Mesenchymal stem cell (in vitro differentiated cells and primary cell): Measurements from ENCODE around the gene FLRT2.

Experiments
- DNase-seq: peaks from one replicate; pipeline ENCODE4 v3.0.0-alpha.2; 2013
- H2AFZ ChIP-seq: one replicate; pipeline ENCODE4 v1.6.1; 2013; ENCODE audit warnings: low read depth, mild to moderate bottlenecking, control low read depth, inconsistent platforms, low read length, moderate library complexity
- H2AK5ac ChIP-seq: 2 replicates; pipeline ENCODE4 v1.6.1; 2013; ENCODE audit warnings: low read length, moderate library complexity, mild to moderate bottlenecking, inconsistent platforms; ENCODE audit not compliant: severe bottlenecking
- H2BK120ac ChIP-seq: one replicate; pipeline ENCODE4 v1.6.1; 2013; ENCODE audit warnings: low read depth, mild to moderate bottlenecking, inconsistent platforms, low read length, moderate library complexity
- H2BK12ac ChIP-seq, 2 experiments: one replicate each; pipeline ENCODE4 v1.6.1; 2013; ENCODE audit warnings: inconsistent platforms in 2 of 2, low read length in 2 of 2, mild to moderate bottlenecking in 2 of 2, moderate library complexity in 2 of 2, control low read depth in 1 of 2
- H2BK15ac ChIP-seq: one replicate; pipeline ENCODE4 v1.6.1; 2013; ENCODE audit warnings: mild to moderate bottlenecking, low read depth, inconsistent platforms; ENCODE audit not compliant: poor library complexity, severe bottlenecking
- H2BK5ac ChIP-seq: 2 replicates; pipeline ENCODE4 v1.6.1; 2013; ENCODE audit warnings: low read depth, mild to moderate bottlenecking, low read length, control low read depth, inconsistent platforms; ENCODE audit not compliant: poor library complexity, severe bottlenecking
- H3K14ac ChIP-seq, 2 experiments: one replicate each; pipeline ENCODE4 v1.6.1; 2013; ENCODE audit warnings: inconsistent platforms in 2 of 2, low read length in 2 of 2, control low read depth in 1 of 2, mild to moderate bottlenecking in 1 of 2, moderate library complexity in 1 of 2
- H3K18ac ChIP-seq, 2 experiments: one replicate each; pipeline ENCODE4 v1.6.1; 2013; ENCODE audit warnings: inconsistent platforms in 2 of 2, low read length in 2 of 2, control low read depth in 1 of 2, low read depth in 1 of 2, mild to moderate bottlenecking in 1 of 2
- H3K23ac ChIP-seq, 2 experiments: one replicate each; pipeline ENCODE4 v1.6.1; 2013; ENCODE audit warnings: inconsistent platforms in 2 of 2, low read length in 2 of 2, mild to moderate bottlenecking in 2 of 2, moderate library complexity in 2 of 2, control low read depth in 1 of 2
- H3K27ac ChIP-seq: 2 replicates; pipeline ENCODE4 v1.5.1; 2013; ENCODE audit warnings: mild to moderate bottlenecking, moderate library complexity, low read length, control low read depth, inconsistent platforms; ENCODE audit not compliant: poor library complexity, severe bottlenecking
- H3K27me3 ChIP-seq, 2 experiments: 2 replicates each; pipeline versions ENCODE4 v1.6.1 to v1.7.0; 2013; ENCODE audit warnings: low read length in 2 of 2, mild to moderate bottlenecking in 2 of 2, moderate library complexity in 2 of 2, control low read depth in 1 of 2, inconsistent platforms in 1 of 2; ENCODE audit not compliant: control insufficient read depth in 1 of 2, insufficient read depth in 1 of 2
- H3K36me3 ChIP-seq, 2 experiments: 2 replicates each; pipeline versions ENCODE4 v1.6.1 to v1.7.0; 2013; ENCODE audit warnings: low read length in 2 of 2, control low read depth in 1 of 2, inconsistent platforms in 1 of 2, low read depth in 1 of 2, mild to moderate bottlenecking in 1 of 2; ENCODE audit not compliant: insufficient read depth in 2 of 2, control insufficient read depth in 1 of 2
- H3K4ac ChIP-seq, 2 experiments: one replicate each; pipeline ENCODE4 v1.6.1; 2013; ENCODE audit warnings: inconsistent platforms in 2 of 2, low read length in 2 of 2, mild to moderate bottlenecking in 2 of 2, moderate library complexity in 2 of 2, control low read depth in 1 of 2, low read depth in 1 of 2
- H3K4me1 ChIP-seq: 2 replicates; pipeline ENCODE4 v1.6.1; 2013; ENCODE audit warnings: low read depth, low read length, control low read depth; ENCODE audit not compliant: control insufficient read depth, insufficient read depth
- H3K4me2 ChIP-seq: 2 replicates; pipeline ENCODE4 v1.6.1; 2013; ENCODE audit warnings: low read length, mild to moderate bottlenecking, inconsistent platforms; ENCODE audit not compliant: poor library complexity, severe bottlenecking
- H3K4me3 ChIP-seq, 2 experiments: 2 replicates each; pipeline versions ENCODE4 v1.5.1 to v1.7.0; 2013; ENCODE audit warnings: low read length in 2 of 2, mild to moderate bottlenecking in 2 of 2, control low read depth in 1 of 2, low read depth in 1 of 2; ENCODE audit not compliant: insufficient read depth in 1 of 2
- H3K79me1 ChIP-seq: replicated peaks from 2 replicates; pipeline ENCODE4 v1.6.1; 2013; ENCODE audit warnings: mild to moderate bottlenecking, control low read depth, low read length, inconsistent platforms; ENCODE audit not compliant: poor library complexity, severe bottlenecking
- H3K9ac ChIP-seq: 2 replicates; pipeline ENCODE4 v1.7.0; 2013; ENCODE audit warnings: mild to moderate bottlenecking, low read length, moderate library complexity
- H3K9me3 ChIP-seq: 2 replicates; pipeline ENCODE4 v1.7.0; 2013; ENCODE audit warnings: mild to moderate bottlenecking, low read length; ENCODE audit not compliant: control insufficient read depth
- H4K8ac ChIP-seq: one replicate; pipeline ENCODE4 v1.6.1; 2013; ENCODE audit warnings: inconsistent platforms, mild to moderate bottlenecking, low read length, moderate library complexity
- H4K91ac ChIP-seq: one replicate; pipeline ENCODE4 v1.6.1; 2013; ENCODE audit warnings: mild to moderate bottlenecking, low read length, inconsistent platforms
- WGBS: methylation state at CpG from one replicate; pipeline ENCODE4 v1.1.7; 2013; ENCODE audit warnings: mixed read lengths; 5-methylcytosine and 5-hydroxymethylcytosine counted together

The FLRT2 gene

GRCh38 chr14:85546390-85546789, 16.4 kb downstream of the FLRT2 start:
- DNase-seq, result no peak
- no peak overlapping the region for H2AFZ ChIP-seq
- no peak overlapping the region for H3K18ac ChIP-seq
- H3K9me3 ChIP-seq, result no peaks in the 10 kb centered on the region
- no peak overlapping the region for H3K4me2 ChIP-seq
- no peak overlapping the region for H3K4ac ChIP-seq
- H2BK12ac ChIP-seq, result no peak overlapping the region
- WGBS, result 93% methylated on average over 2 of the region's 3 CpGs
- H4K8ac ChIP-seq, result no peak overlapping the region
- no peaks in the 10 kb centered on the region for H3K4me1 ChIP-seq
- peaks cover 20% of the 10 kb centered on the region for H3K79me1 ChIP-seq
- H3K23ac ChIP-seq, result no peak overlapping the region
- H4K91ac ChIP-seq, result no peak overlapping the region
- H3K4me3 ChIP-seq, result no peak overlapping the region
- no peak overlapping the region for H2BK15ac ChIP-seq
- no peak overlapping the region for H3K27ac ChIP-seq
- no peak overlapping the region for H2AK5ac ChIP-seq
- H3K14ac ChIP-seq, result no peak overlapping the region
- no peak overlapping the region for H3K9ac ChIP-seq
- H2BK5ac ChIP-seq, result no peak overlapping the region
- no peaks in the 10 kb centered on the region for H3K27me3 ChIP-seq
- H3K36me3 ChIP-seq, result peaks cover 9 to 84% of the 10 kb centered on the region in 2 experiments
- H2BK120ac ChIP-seq, result no peak overlapping the region

DNA sequence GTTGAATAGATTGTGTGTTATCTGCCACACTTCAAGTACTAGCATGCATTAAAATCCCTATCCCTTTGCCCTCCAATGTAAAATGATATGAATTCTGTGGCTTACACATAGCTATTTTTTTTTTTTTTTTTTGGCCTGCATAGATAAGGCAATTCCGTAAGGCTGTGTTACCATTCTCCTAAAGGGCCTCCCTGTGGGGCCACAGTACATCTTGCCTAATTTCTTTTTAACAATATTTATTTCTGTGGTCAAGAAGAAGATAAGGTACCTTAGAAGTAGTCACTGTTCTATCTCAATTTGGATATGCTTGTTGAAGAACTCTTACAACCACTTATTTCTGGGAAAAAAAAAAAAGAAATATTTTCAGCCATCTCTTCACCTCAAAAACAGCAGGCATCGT, 19.8 kb downstream of the FLRT2 start:
- H3K9ac ChIP-seq, result no peak overlapping the region
- no peak overlapping the region for H3K23ac ChIP-seq
- H3K27me3 ChIP-seq, result no peaks in the 10 kb centered on the region
- H2AK5ac ChIP-seq, result no peak overlapping the region
- WGBS, result no CpG with 5 or more reads among the region's 2 CpGs
- H2BK15ac ChIP-seq, result no peak overlapping the region
- no peak overlapping the region for H3K4me3 ChIP-seq
- no peak overlapping the region for H3K27ac ChIP-seq
- H3K4me2 ChIP-seq, result no peak overlapping the region
- no peak overlapping the region for H2BK120ac ChIP-seq
- H2BK12ac ChIP-seq, result no peak overlapping the region
- no peaks in the 10 kb centered on the region for H3K4me1 ChIP-seq
- H3K79me1 ChIP-seq, result peaks cover 17% of the 10 kb centered on the region
- H3K18ac ChIP-seq, result no peak overlapping the region
- no peak overlapping the region for H4K8ac ChIP-seq
- no peak overlapping the region for H3K4ac ChIP-seq
- no peaks in the 10 kb centered on the region for H3K9me3 ChIP-seq
- no peak overlapping the region for H2BK5ac ChIP-seq
- H4K91ac ChIP-seq, result no peak overlapping the region
- H3K36me3 ChIP-seq, result peaks cover 9 to 83% of the 10 kb centered on the region in 2 experiments
- peak; percentile 10 for DNase-seq
- H3K14ac ChIP-seq, result no peak overlapping the region
- no peak overlapping the region for H2AFZ ChIP-seq

DNA sequence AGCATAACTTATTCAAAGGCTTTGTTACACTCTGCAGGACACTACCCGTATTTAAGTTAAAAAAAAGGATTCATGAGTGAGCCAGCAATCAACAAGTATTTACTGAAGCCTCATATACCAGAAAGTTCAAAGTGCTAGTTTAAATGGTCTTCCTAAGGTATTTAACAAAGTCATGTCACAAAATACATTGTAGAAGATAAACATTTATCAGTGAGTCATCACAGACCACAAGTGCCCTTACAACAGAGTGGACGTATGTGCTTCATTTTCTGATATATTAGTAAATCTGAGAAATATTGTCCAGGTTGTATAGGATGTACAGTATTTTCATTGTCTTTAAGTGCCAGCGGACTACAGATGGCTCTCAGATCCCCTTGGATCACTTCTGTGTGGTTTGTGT, 24.2 kb downstream of the FLRT2 start:
- no peak overlapping the region for H3K18ac ChIP-seq
- no peak overlapping the region for H2BK12ac ChIP-seq
- H3K4me1 ChIP-seq, result no peaks in the 10 kb centered on the region
- no peak overlapping the region for H2BK15ac ChIP-seq
- H3K27me3 ChIP-seq, result no peaks in the 10 kb centered on the region
- H4K91ac ChIP-seq, result no peak overlapping the region
- H3K9ac ChIP-seq, result no peak overlapping the region
- no peak overlapping the region for H2AK5ac ChIP-seq
- no peak overlapping the region for H4K8ac ChIP-seq
- WGBS, result 100% methylated on average over 1 of the region's 3 CpGs
- peaks cover 2 to 73% of the 10 kb centered on the region in 2 experiments for H3K36me3 ChIP-seq
- H3K23ac ChIP-seq, result no peak overlapping the region
- no peak overlapping the region for H3K27ac ChIP-seq
- H3K4me3 ChIP-seq, result no peak overlapping the region
- no peak overlapping the region for H2BK120ac ChIP-seq
- no peak overlapping the region for H3K4me2 ChIP-seq
- H3K4ac ChIP-seq, result no peak overlapping the region
- H2BK5ac ChIP-seq, result no peak overlapping the region
- no peak overlapping the region for H3K14ac ChIP-seq
- no peak overlapping the region for H2AFZ ChIP-seq
- H3K9me3 ChIP-seq, result no peaks in the 10 kb centered on the region
- H3K79me1 ChIP-seq, result peaks cover 9% of the 10 kb centered on the region
- peak; percentile 31 for DNase-seq

DNA sequence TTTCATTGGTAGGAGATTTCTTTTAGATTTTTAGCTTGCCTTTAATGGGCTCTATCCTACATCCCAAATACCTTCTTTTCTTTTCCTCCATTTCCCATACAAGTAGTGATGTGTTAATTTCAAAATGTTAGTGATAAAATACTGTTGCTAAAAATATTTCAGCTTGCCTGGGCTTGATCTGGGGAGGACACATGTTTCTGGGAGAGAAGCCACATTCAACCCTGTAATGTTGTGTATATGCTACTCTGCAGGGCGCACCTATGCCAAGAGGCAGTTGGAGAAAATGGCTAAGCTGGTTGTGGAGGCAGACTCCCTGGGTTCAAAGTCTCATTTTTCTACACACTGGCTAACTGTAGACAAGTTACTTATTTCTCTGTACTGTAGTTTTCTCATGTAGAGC, 26.3 kb downstream of the FLRT2 start:
- no peak overlapping the region for H3K23ac ChIP-seq
- H3K9me3 ChIP-seq, result no peaks in the 10 kb centered on the region
- no peaks in the 10 kb centered on the region for H3K27me3 ChIP-seq
- H2BK5ac ChIP-seq, result no peak overlapping the region
- no peak overlapping the region for H3K4me3 ChIP-seq
- H2AFZ ChIP-seq, result no peak overlapping the region
- H3K9ac ChIP-seq, result no peak overlapping the region
- H4K8ac ChIP-seq, result no peak overlapping the region
- no peak overlapping the region for H3K4me2 ChIP-seq
- peaks cover 11% of the 10 kb centered on the region for H3K79me1 ChIP-seq
- no peak overlapping the region for H2AK5ac ChIP-seq
- H2BK120ac ChIP-seq, result no peak overlapping the region
- no peak for DNase-seq
- H3K14ac ChIP-seq, result no peak overlapping the region
- no peak overlapping the region for H4K91ac ChIP-seq
- H3K4me1 ChIP-seq, result no peaks in the 10 kb centered on the region
- no peak overlapping the region for H3K4ac ChIP-seq
- WGBS, result 91% methylated on average over 1 of the region's 1 CpG
- H2BK15ac ChIP-seq, result no peak overlapping the region
- peaks cover 2 to 66% of the 10 kb centered on the region in 2 experiments for H3K36me3 ChIP-seq
- no peak overlapping the region for H3K27ac ChIP-seq
- H2BK12ac ChIP-seq, result no peak overlapping the region
- no peak overlapping the region for H3K18ac ChIP-seq
